ENCODE results near the gene DUSP28. TPM values are rescaled to one million over a fixed set of nuclear protein-coding genes. Genes with fewer than 3 reads are reported as not detected.
"Not testable (repeated sequence)": the region's sequence is repeated elsewhere in the genome, so short reads cannot be mapped to it uniquely, and the experiment has no call there.

The DUSP28 gene, protein sequence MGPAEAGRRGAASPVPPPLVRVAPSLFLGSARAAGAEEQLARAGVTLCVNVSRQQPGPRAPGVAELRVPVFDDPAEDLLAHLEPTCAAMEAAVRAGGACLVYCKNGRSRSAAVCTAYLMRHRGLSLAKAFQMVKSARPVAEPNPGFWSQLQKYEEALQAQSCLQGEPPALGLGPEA
- total RNA-seq (2014; rRNA removed; shearing (Covaris generic)): 12.3 and 12.6 TPM in 2 replicates

DNA sequence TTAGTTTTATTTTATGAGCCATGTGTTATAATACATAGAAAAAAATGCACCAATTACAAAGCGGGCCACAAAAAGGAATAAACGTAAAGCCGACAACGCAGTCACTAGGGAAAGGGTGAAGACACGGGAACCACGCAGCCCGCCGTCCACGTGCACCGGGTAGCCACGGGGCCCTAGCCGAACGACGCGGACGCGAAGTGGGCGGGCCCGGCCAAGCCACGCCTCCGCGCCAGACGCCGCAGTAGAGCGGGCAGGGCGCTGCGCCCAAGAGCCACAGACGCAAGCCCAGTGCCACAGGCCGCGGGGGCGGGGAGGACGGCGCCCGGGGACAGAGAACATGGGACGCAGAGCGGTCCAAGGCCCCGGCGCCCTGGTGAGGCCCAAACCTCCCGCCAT, at the start of gene DUSP28:
DUSP28 (plus strand) TSS at position 274 of the 396 bp plus-strand sequence. CDS start 328 bp downstream, outside the sequence.
- peak; percentile 75 for DNase-seq (ENCODE audit: low spot score)

- DNase-seq (ENCODE audit: low spot score): no peak
These were observed 49.5 kb upstream of the DUSP28 start for GRCh38 chr2:240510513-240511210.

GRCh38 chr2:240511351-240512108, 48.6 kb upstream of the DUSP28 start:
- no peak for DNase-seq (ENCODE audit: low spot score)

DNA sequence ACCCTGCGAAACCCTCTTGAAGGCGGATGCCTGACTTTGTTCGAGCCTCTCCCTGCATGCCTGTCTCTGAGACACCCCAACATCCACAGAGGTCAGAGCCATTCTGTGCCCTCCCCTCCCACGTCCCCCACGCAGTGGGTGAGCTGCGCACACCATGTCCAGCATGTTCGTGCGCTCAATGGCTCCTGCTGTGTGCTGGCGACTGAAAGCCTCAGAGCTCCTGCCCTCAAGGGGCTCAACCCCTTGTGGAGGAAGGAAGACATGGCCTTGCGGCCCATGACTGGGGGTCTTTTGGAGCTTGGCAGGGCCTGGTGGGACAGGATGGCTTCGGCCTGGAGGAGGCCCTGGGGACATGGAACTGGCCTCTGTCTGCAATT, 48.1 kb upstream of the DUSP28 start:
- DNase-seq (ENCODE audit: low spot score): no peak

DNA sequence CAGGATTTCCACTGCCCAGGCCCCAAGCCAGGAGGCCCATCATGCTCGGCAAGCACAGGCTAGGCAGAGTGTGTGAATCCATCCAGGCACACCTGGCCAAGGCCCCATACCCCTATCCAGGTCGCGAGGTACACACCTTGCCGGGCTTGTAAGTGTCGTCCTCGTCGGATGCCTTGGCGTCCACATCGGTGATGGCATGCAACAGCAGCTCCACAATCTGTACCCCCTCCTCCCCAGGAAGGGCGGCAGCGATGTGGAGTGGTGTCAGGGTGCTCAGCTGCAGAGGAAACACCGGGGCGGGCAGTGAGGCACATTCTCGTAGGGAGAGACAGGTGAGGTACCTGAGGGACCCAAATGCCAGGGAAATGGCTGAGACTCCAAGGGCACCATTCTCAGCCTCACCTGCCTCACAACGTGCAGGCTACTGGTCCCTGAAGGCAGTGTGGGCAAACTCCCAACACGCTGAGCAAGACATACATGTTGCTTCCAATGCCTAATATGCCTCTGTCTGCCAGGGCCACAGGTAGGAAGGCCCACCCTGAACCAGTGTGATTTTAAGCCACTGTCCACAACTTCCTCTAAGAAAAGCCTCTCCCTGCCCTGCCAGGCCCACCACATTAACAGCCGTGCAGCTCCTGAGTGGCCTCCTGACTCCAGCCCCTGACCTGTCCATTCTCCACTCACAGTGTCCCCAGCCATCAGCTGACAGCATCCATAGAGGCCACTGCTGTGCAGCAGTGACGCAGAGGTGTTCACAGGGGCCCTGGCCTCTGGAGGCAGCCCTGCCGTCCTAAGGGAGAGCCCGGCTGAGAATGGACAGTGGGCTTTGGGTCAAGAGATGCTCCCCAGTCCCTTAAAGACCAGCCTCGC, 47.3 kb upstream of the DUSP28 start:
- DNase-seq (ENCODE audit: low spot score): no peak

DNA sequence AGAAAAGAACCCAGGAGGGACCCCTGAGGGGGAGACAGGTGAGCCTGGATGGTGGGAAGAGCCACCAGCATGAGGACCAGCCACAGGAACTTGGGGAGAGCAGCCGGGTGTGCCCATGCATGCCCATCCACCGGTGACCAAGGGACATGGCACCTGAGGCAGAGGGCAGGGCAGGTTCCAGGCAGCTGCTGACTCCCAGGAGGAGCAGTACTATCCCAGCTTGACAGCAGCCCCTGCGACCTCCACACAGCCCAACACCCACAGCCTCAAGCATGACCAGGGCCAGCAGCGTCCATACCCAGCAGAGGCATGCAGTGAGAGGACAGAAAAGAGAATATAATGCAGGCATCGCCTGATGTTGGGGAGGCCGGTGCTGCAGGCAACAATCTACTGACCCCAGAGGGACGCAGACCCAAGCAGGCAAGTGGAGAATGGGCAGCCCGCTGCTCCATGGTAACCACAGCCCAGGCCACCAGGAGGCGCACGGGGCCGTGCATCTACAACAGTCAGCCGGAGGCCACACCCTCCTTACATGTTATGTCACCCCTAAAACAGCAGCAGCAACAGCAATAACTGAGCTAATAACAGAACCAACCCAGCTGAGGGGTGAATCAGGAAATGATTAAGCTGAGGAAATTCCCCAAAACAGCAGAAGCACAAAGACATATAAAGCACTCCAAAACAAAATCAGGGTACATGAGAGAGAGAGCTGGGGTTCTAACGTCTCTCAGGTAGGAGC, 46.4 kb upstream of the DUSP28 start:
- peak; percentile 85 for DNase-seq (ENCODE audit: low spot score)

DNA sequence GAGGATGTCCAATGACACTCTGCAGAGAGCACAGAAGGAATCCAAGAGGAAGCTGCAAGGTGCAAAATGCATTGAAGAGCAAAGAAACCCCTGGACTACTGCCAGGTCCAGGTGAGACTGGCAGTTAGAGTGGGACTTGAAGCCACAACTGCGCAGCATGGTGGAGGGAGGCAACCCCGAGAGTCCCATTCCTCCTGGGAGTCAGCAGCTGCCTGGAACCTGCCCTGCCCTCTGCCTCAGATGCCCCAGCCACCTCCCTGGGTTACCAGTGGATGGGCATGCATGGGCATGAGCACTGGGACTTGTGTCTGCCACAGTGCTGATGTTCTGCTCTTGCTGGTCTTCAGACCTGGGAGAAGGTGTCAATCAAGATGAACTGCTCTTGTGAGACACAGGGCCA, 45.5 kb upstream of the DUSP28 start:
- no peak for DNase-seq (ENCODE audit: low spot score)

- DNase-seq (ENCODE audit: low spot score): no peak
These were observed 42.8 kb upstream of the DUSP28 start for GRCh38 chr2:240517342-240517741.

GRCh38 chr2:240518981-240519380, 41.2 kb upstream of the DUSP28 start:
- no peak for DNase-seq (ENCODE audit: low spot score)

DNA sequence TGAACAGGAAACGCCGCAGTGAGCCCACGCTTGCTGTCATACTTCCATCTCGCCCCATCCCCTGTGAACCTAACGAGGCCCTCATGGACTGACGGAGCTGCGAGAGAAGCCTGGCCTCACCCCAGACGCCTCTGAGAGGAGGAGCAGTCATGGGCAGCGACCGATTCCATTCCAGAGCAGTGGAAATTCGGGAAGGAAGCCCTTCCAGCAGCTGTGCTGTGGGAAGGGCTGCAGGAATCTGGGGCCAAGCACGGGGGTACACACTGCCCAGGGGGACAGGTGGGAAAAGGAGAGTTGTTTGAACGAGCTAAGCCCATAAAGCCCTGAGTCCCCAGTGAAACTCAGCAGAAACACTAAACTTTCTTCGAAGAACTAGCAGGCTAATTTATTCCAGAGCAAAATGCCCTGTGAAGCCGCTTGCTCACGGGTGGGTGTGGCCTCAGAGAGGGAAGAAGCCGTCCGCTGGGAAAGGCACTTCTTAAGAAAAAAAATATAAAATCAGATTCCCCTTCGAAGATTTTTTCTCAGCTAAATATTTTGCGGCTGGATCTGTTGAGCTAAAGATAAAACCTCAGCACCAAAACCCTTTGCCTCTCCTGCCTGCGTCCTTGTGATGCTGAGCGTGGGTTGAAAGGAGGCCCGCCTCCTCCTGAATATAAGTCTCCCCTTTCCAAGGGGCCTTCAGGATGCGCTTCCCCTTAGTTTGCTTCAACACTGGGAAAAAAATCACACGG, 40.6 kb upstream of the DUSP28 start:
- no peak for DNase-seq (ENCODE audit: low spot score)

DNA sequence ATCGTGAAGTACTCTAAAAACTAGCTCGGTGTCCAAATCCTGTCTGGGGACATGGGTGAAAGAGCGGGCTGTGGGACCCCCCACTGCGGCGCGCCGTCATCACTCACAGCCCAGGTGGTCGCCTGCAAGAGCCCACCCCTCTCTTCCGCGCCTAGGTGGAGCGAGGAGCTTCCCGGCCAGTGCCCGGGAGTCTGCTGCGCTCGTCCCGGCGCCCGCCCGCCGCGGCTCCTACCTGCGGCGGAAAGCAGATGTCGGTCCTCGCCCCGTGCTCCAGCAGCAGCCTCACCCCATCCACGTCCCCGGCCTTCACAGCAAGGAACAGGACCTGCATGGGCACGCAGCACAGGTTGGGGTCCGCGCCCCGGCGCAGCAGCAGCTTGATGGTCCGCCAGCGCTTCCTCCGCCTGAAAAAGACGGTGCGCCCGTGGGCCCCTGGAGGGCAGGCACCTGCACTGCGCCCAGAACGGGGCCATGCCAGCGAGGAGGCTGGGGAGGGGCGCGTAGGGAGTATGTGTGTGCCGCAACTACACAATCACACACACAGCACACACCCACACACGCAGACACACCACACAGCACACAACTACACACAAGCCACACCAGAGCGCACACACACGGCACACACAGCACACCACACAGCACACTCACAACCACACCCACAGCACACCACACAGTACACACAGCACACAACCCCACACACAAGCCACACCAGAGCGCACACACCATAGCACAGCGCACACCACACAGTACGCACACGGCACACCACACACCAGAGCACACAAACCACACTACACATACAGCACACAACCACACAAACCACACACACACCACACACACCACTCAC, 39.8 kb upstream of the DUSP28 start:
- DNase-seq (ENCODE audit: low spot score): no peak

DNA sequence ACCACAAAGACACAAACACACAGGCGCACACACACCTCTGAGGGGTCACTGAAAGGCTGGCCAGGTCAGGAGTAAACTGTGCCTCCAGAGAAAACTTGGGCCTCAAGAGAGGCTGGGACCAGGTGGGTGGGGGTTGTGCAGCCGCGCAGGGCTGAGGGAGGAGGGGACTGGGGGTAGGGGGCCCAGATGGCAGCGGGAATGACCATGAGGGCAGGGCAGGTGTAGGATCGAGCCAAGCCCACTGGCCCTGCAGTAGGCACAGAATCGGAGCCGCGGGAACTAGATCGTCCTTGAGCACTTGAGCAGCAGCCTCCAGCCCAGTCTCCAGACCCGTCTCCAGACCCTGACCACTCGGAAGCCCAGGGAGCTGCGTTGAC, 39.2 kb upstream of the DUSP28 start:
- DNase-seq (ENCODE audit: low spot score): no peak

GRCh38 chr2:240521885-240522284, 38.3 kb upstream of the DUSP28 start:
- DNase-seq (ENCODE audit: low spot score): not testable (repeated sequence)

DNA sequence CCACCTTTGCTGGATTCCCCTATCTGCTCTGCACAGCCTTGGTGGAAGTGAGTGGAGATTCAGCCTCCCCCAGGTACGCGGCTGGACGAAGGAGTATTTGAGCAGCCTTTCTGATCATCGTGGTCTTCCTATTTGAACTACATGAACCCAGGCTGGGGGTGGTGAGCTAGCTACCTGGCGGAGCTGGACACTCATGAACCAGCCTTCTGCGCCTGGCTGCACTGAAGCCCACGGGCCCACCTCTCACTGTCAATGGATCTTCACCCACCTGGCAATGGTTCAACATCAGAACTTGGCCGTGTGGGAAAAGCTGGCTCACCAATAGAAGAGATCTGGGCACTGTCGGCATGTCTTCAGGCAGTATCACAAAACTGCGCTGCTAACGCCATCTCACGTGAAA, 37.8 kb upstream of the DUSP28 start:
- DNase-seq (ENCODE audit: low spot score): no peak

DNA sequence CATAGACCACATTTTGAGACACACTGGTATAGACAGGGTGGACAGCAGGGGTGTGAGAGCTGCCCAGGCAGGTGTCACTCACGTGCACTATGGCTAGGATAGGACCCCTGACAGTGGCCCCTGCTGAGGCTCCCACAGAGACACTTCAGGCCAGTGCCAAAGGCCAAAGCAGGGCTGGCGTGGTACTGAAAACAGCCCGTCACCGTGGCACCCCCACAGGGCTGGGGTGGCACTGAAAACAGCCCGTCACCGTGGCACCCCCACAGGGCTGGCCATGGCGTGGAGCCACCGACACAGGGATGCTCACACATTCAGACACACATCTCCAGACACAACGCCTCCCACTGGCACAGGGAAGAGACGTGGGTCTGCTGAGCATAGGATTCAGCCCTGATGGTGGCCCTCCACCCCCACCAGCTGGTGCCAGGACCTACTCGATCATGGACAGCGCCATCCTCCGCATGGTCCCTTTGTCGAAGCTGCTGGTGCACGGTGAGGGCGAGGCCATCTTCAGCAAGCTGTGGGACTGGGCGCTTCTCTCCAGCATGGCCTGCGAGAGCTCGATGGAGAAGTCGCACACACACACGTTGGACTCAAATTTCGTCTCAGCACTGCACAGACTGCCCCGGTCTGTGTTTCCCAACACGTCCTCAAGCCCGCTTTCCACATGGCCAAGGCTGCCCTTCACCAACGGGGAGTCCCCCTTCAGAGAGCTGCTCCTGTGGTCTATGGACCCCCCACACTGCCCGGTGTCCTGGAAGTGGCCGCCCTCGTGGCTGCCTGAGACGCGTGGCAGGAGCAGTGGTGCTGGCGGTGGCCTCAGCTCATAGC, 36.5 kb upstream of the DUSP28 start:
- no peak for DNase-seq (ENCODE audit: low spot score)

DNA sequence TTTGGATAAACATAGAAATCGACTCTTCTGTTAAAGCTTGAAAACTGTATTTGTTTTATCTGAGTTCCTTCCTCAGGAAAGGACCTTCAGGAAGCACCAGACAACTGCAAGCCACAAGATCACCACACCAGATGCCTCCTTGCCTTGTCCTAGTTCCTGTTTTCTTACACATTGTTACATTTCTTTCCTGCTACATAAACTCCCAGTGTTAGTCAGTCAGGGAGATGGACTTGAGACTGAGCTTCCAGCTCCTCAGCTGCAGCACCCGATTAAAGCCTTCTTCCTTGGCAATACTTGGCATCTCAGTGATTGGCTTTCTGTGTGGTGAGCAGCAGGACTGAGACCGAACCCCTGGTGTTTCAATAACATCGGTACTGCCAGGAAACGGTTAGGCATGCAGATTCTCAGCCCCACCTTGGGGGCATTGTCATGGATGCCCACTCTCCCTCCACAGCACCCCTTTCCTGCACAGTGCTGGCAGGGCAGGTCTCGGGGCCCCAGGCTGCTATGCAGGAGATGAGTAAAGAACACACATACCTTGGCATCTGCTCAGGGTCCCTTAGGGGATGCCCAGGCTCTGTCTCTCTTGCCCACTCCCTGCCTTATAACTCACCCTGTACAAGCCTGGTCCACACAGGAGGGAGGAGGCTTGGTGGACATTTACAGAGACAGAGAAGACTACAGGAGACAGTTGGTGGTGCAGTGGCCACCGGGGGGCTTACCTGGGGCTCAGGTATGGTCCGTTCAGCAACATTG, 35.0 kb upstream of the DUSP28 start:
- DNase-seq (ENCODE audit: low spot score): no peak

- DNase-seq (ENCODE audit: low spot score): no peak
These were observed 34.4 kb upstream of the DUSP28 start for GRCh38 chr2:240525802-240526201.

DNA sequence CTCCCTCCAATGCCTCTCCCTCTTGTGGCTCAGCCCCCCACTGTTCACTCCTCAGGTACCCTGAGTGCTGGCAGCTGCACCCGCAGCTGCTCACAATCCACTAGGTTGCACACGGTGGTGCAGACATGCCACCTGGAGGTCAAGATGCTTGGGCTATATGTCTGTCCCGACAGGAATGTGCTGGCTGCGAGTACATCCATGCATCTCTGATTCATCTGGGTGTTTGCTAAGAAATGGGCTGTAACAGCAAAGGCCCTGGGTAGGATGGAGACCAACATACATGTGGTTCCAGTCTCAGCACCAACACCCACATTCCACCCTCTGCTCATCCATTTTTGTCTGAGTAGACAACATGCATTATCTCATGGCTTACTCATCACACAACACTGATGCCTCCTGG, 33.6 kb upstream of the DUSP28 start:
- no peak for DNase-seq (ENCODE audit: low spot score)
